Osteocyte (in vitro differentiated cells): ENCODE measurements around the gene GTF2H4. TPM values are rescaled to one million over a fixed set of nuclear protein-coding genes. Genes with fewer than 3 reads are reported as not detected.

Source experiments
- DNase-seq: peaks from one replicate; pipeline ENCODE4 v3.0.0; 2021; ENCODE audit warnings: mixed read lengths; ENCODE audit not compliant: unreplicated experiment; ENCODE audit errors: extremely low spot score
- H3K27ac Mint-ChIP-seq: one replicate; pipeline ENCODE4 v1.8.0; 2021; ENCODE audit warnings: mild to moderate bottlenecking, mixed read lengths; ENCODE audit not compliant: unreplicated experiment
- H3K27me3 Mint-ChIP-seq: one replicate; pipeline ENCODE4 v1.8.0; 2021; ENCODE audit warnings: mixed read lengths; ENCODE audit not compliant: unreplicated experiment
- H3K36me3 Mint-ChIP-seq: one replicate; pipeline ENCODE4 v1.8.0; 2021; ENCODE audit warnings: mixed read lengths; ENCODE audit not compliant: unreplicated experiment
- H3K4me1 Mint-ChIP-seq: one replicate; pipeline ENCODE4 v1.8.0; 2021; ENCODE audit warnings: mixed read lengths; ENCODE audit not compliant: unreplicated experiment
- H3K4me3 Mint-ChIP-seq: one replicate; pipeline ENCODE4 v1.8.0; 2021; ENCODE audit warnings: mild to moderate bottlenecking, moderate library complexity, mixed read lengths; ENCODE audit not compliant: unreplicated experiment
- H3K9me3 Mint-ChIP-seq: one replicate; pipeline ENCODE4 v1.8.0; 2021; ENCODE audit warnings: mixed read lengths; ENCODE audit not compliant: unreplicated experiment
- total RNA-seq: library from RNA; stranded (reverse); gene quantifications from 2 replicates; pipeline ENCODE4 v1.2.1, GENCODE V29; 2021
- TF ChIP-seq, protein P1 (sequence below): fragments of 200-600 bp; sonication (generic); IDR thresholded peaks from 2 replicates; pipeline ENCODE4 v1.5.0; 2021; ENCODE audit warnings: antibody characterized with exemption, mild to moderate bottlenecking, moderate library complexity

GTF2H4 gene
- total RNA-seq, 1 donor from 2014 or later = 39.3 TPM

DNA sequence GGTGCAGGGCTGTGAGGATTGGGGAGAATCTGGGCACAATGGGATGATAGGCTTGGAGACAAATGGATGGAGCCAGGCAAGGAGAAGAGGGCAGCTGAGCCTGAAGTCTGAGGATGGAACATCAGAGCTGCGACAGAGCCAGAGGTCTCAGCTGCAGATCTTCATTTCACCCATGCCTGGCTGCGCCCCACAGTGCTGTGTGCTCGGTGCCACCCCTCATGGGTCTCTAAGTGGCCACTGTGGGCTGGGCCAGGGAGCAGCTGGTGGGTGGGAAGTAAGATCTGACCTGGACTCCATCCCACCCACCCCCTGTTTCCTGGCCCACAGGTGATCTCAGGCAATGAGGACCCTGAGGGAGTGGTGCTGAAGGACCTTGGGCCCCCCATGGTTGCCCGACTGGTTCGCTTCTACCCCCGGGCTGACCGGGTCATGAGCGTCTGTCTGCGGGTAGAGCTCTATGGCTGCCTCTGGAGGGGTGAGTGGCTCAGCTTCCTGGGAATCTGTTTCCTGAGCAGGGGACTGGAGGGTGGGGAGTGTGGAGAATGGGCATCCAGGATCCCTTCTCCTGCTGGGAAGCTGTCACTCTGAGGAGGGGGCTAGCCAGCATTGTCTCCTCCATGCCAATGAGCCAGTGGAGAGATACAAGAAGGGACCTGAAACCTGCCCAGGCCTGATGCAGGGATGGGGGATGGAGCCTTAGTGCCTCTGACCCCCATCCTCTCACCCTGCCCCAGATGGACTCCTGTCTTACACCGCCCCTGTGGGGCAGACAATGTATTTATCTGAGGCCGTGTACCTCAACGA, 17.2 kb upstream of the GTF2H4 start:
- DNase-seq = no peak
- H3K4me3 Mint-ChIP-seq = no peak overlapping the region
- peaks cover 41% of the 10 kb centered on the region for H3K36me3 Mint-ChIP-seq
- TF ChIP-seq, protein P1, sequence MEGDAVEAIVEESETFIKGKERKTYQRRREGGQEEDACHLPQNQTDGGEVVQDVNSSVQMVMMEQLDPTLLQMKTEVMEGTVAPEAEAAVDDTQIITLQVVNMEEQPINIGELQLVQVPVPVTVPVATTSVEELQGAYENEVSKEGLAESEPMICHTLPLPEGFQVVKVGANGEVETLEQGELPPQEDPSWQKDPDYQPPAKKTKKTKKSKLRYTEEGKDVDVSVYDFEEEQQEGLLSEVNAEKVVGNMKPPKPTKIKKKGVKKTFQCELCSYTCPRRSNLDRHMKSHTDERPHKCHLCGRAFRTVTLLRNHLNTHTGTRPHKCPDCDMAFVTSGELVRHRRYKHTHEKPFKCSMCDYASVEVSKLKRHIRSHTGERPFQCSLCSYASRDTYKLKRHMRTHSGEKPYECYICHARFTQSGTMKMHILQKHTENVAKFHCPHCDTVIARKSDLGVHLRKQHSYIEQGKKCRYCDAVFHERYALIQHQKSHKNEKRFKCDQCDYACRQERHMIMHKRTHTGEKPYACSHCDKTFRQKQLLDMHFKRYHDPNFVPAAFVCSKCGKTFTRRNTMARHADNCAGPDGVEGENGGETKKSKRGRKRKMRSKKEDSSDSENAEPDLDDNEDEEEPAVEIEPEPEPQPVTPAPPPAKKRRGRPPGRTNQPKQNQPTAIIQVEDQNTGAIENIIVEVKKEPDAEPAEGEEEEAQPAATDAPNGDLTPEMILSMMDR = no peak
- H3K9me3 Mint-ChIP-seq = no peaks in the 10 kb centered on the region
- H3K27me3 Mint-ChIP-seq = no peaks in the 10 kb centered on the region
- no peak overlapping the region for H3K27ac Mint-ChIP-seq
- peaks cover 45% of the 10 kb centered on the region for H3K4me1 Mint-ChIP-seq

DNA sequence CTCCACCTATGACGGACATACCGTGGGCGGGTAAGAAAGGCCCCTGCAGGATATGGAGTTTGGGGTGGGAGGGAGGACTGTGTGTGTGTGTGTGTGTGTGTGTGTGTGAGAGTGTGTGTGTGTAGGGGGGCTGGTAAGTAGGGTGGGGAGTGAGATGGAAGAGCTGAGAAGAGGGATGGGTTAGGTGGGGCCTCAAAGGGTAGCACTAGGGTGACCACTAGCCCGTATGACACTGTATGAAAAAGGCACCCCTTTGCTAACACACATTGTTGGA, 16.6 kb upstream of the GTF2H4 start:
- H3K36me3 Mint-ChIP-seq = peaks cover 44% of the 10 kb centered on the region
- H3K4me3 Mint-ChIP-seq = no peak overlapping the region
- H3K27me3 Mint-ChIP-seq = no peaks in the 10 kb centered on the region
- no peak overlapping the region for H3K27ac Mint-ChIP-seq
- no peak for DNase-seq
- peaks cover 39% of the 10 kb centered on the region for H3K4me1 Mint-ChIP-seq
- TF ChIP-seq, protein P1 = no peak
- H3K9me3 Mint-ChIP-seq = no peaks in the 10 kb centered on the region

DNA sequence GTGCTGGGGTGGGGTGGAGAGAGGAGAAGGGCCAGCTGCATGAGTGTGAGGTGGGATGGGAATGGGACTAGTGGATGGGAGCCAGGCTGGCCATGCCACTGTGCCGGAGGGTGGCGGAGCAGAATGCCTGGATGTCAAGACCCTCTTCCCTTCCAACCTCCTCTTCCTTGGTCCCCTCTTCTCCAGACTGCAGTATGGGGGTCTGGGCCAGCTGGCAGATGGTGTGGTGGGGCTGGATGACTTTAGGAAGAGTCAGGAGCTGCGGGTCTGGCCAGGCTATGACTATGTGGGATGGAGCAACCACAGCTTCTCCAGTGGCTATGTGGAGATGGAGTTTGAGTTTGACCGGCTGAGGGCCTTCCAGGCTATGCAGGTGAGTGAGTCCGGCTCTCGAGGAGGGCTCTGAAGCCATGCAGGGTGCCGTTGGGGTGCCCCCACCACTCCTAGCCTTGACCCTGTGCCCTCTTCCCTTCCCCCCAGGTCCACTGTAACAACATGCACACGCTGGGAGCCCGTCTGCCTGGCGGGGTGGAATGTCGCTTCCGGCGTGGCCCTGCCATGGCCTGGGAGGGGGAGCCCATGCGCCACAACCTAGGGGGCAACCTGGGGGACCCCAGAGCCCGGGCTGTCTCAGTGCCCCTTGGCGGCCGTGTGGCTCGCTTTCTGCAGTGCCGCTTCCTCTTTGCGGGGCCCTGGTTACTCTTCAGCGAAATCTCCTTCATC, 16.0 kb upstream of the GTF2H4 start:
- Mint-ChIP-seq H3K36me3 (peaks cover 49% of the 10 kb centered on the region), H3K27ac (no peak overlapping the region), H3K27me3 (no peaks in the 10 kb centered on the region), H3K4me1 (peaks cover 33% of the 10 kb centered on the region), H3K9me3 (no peaks in the 10 kb centered on the region), H3K4me3 (no peak overlapping the region)
- TF ChIP-seq, protein P1 = no peak
- no peak for DNase-seq

DNA sequence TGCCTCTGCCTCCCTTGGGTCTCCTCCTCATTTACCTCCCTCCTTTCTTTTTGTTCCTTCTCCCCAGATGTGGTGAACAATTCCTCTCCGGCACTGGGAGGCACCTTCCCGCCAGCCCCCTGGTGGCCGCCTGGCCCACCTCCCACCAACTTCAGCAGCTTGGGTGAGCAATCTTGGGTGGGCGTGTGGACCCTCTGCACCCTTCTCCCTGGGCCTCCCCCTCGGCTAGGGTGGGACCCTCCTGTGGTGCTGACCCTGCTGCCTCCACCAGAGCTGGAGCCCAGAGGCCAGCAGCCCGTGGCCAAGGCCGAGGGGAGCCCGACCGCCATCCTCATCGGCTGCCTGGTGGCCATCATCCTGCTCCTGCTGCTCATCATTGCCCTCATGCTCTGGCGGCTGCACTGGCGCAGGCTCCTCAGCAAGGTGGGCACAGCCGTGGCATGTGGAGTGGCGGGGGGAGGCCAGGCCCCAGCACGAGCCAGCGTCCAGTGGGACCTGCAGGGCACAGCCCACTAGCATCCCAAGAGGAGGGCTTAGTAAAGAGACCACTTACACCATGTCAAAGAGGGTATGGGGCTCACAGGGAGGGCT, 14.9 kb upstream of the GTF2H4 start:
- Mint-ChIP-seq H3K4me3 (no peak overlapping the region), H3K27me3 (no peaks in the 10 kb centered on the region), H3K9me3 (no peaks in the 10 kb centered on the region), H3K27ac (no peak overlapping the region), H3K4me1 (peaks cover 22% of the 10 kb centered on the region), H3K36me3 (peaks cover 54% of the 10 kb centered on the region)
- TF ChIP-seq, protein P1 = no peak
- no peak for DNase-seq

DNA sequence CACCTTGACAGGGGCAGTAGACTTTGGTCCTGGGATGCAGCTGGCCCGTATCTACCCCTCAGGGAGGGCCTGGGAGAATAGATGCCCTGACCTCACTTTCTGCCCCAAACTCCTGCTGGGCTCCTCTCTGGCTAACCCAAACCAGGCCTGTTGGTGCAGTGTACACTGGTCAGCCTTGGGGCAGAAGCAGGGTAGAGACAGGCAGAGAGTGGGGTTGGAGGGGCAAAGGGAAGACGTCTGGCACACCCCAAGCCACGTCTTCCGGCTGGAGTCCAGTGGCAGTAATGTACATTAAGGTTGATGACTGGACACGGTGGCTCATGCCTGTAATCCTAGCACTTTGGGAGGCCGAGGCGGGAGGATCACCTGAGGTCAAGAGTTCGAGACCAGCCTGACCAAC, 14.3 kb upstream of the GTF2H4 start:
- Mint-ChIP-seq H3K9me3 (no peaks in the 10 kb centered on the region), H3K4me1 (peaks cover 17% of the 10 kb centered on the region), H3K27me3 (no peaks in the 10 kb centered on the region), H3K36me3 (peaks cover 59% of the 10 kb centered on the region), H3K4me3 (no peak overlapping the region), H3K27ac (no peak overlapping the region)
- DNase-seq = no peak
- TF ChIP-seq, protein P1 = no peak
